Tibial artery (tissue), 4 donors: ENCODE results near the gene FEM1A.

ENCODE experiments used
- DNase-seq, 2 donors: peaks; one replicate each; pipeline ENCODE4 v3.0.0-alpha.2; 2019
- H3K27ac ChIP-seq, 2 donors: fragments of 200-600 bp; sonication (generic) in 1 of 2; 1 replicate in 1 of 2; 2 replicates in 1 of 2; pipeline ENCODE4 v1.5.1; 2018 to 2019; ENCODE audit warnings: mild to moderate bottlenecking in 1 of 2
- H3K27me3 ChIP-seq, 2 donors: fragments of 200-600 bp; sonication (generic) in 1 of 2; one replicate each; pipeline versions ENCODE4 v1.5.1 to v1.6.0; 2016 to 2019
- H3K36me3 ChIP-seq, 3 donors: fragments of 200-600 bp; sonication (generic) in 2 of 3; one replicate each; pipeline ENCODE4 v1.5.1; 2016 to 2019; ENCODE audit warnings: mild to moderate bottlenecking in 2 of 3
- H3K4me1 ChIP-seq, 4 donors: fragments of 200-600 bp; sonication (generic) in 2 of 4; 1 replicate in 3 of 4; 2 replicates in 1 of 4; pipeline ENCODE4 v1.5.1; 2016 to 2019
- H3K4me3 ChIP-seq, 2 donors: fragments of 200-600 bp; sonication (generic) in 1 of 2; 1 replicate in 1 of 2; 2 replicates in 1 of 2; pipeline ENCODE4 v1.5.1; 2018 to 2019; ENCODE audit warnings: mild to moderate bottlenecking in 2 of 2
- H3K9me3 ChIP-seq, 3 donors: fragments of 200-600 bp; sonication (generic) in 1 of 3; one replicate each; pipeline ENCODE4 v1.5.1; 2016 to 2019
- intact Hi-C: fragments of 100-400 bp; cut with DNase I; formaldehyde crosslinking; loops from one replicate; pipeline ENCODE4 v1.15.0; 2023; ENCODE audit warnings: low total_unique reads
- TF ChIP-seq, protein P1 (sequence below), 2 experiments: fragments of 200-600 bp in 1 of 2; fragments of 450-650 bp in 1 of 2; IDR thresholded peaks; one replicate each; pipeline ENCODE4 v1.5.1; 2017 to 2019; ENCODE audit warnings: antibody characterized with exemption in 2 of 2, mild to moderate bottlenecking in 1 of 2, moderate library complexity in 1 of 2

The FEM1A gene

DNA sequence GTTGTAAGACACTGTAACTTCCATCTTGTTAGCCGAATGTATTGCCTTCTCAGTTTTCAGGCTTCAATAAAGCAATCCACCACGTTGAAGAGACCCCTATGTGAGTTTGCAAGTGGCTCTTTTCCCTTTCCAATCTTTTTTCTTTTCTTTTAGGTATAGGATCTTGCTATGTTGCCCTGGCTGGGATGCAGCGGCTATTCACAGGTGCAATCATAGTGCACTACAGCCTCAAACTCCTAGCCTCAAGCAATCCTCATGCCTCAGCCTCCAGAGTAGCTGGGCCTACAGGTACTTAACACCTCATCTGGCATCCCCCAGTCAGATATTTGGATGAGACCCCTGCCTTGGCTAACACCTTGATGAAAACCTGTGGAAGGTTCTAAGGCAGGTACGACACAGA is 33.5 kb upstream of the FEM1A start:
- H3K4me1 ChIP-seq, result peaks cover 0 to 13% (median 10%) of the 10 kb centered on the region in 4 donors
- H3K27me3 ChIP-seq, result peaks cover 0 to 54% of the 10 kb centered on the region in 2 donors
- no peaks in the 10 kb centered on the region for H3K9me3 ChIP-seq
- intact Hi-C loops, result no loop called here
- DNase-seq, result no peak
- no peak overlapping the region for H3K27ac ChIP-seq
- H3K4me3 ChIP-seq, result no peak overlapping the region
- TF ChIP-seq, protein P1, sequence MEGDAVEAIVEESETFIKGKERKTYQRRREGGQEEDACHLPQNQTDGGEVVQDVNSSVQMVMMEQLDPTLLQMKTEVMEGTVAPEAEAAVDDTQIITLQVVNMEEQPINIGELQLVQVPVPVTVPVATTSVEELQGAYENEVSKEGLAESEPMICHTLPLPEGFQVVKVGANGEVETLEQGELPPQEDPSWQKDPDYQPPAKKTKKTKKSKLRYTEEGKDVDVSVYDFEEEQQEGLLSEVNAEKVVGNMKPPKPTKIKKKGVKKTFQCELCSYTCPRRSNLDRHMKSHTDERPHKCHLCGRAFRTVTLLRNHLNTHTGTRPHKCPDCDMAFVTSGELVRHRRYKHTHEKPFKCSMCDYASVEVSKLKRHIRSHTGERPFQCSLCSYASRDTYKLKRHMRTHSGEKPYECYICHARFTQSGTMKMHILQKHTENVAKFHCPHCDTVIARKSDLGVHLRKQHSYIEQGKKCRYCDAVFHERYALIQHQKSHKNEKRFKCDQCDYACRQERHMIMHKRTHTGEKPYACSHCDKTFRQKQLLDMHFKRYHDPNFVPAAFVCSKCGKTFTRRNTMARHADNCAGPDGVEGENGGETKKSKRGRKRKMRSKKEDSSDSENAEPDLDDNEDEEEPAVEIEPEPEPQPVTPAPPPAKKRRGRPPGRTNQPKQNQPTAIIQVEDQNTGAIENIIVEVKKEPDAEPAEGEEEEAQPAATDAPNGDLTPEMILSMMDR (IDR thresholded peaks at IDR 0.05), result no peak
- H3K36me3 ChIP-seq, result no peaks in the 10 kb centered on the region

DNA sequence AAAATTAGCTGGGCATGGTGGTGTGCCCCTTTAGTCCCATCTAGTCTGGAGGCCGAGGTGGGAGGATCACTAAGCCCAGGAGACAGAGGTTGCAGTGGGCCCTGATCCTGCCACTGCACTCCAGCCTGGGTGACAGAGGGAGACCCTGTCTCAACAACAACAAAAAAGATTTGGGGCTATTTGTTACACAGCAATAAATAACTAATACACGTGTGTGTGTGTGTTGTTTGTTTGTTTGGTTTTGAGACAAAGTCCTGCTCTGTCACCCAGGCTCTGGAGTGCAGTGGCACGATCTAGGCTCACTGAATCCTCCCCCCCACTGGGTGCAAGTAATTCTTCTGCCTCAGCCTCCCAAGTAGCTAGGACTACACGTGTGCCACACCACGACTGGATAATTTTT is 32.9 kb upstream of the FEM1A start:
- TF ChIP-seq, protein P1 (IDR thresholded peaks at IDR 0.05), result no peak
- no peaks in the 10 kb centered on the region for H3K36me3 ChIP-seq
- H3K27me3 ChIP-seq, result peaks cover 0 to 55% of the 10 kb centered on the region in 2 donors
- peaks cover 0 to 13% (median 10%) of the 10 kb centered on the region in 4 donors for H3K4me1 ChIP-seq
- no peak overlapping the region for H3K27ac ChIP-seq
- no peak overlapping the region for H3K4me3 ChIP-seq
- DNase-seq, result no peak
- no peaks in the 10 kb centered on the region for H3K9me3 ChIP-seq
- intact Hi-C loops, result no loop called here

DNA sequence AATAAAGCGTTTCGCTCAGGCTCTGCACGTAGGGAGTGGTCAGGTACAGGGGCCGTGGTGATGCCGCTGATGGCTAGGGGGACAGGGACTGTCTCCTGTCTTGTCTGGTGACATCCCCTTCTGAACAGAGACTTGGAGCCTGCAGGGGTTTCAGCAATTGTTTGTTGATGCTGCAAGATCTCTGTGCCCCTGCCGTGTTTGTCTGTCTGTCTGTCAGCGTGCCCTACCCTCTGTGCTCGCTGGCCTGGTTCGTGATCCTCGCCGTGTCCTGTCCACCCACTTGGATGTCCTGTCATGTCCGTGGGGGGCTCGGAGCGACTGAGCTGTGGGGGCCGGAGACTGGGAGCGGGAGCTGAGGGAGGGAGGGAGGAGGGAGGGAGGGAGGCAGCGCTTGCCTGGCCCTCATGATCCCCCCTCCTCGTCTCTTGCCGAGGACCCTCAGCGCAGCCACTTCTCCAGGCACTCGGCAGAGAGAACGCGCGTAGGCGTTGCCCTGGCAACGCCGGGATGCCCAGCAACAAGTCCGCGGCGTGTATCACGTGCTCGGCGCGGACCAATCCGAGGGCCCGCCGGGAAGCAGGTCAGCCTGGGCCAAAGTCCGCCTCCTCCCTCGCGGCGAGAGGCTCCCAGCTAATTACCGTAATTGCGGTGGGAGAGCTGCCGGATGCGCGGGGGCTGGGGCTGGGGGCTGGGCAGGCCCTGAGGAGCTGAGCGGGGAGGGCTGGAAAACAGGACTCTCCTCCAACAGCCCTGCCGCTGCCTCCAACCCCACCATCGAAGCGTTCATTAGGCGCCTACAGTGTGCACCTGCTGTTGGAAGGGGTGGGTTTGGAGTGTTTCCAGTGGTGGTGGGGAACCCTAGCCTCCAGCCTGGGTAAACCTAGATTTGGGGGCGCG is 31.9 kb upstream of the FEM1A start:
- peaks cover 0 to 53% of the 10 kb centered on the region in 2 donors for H3K27me3 ChIP-seq
- intact Hi-C loops, result no loop called here
- no peak overlapping the region for H3K27ac ChIP-seq
- H3K4me1 ChIP-seq, result peaks cover 0 to 13% (median 10%) of the 10 kb centered on the region in 4 donors
- peak; percentile 79 to 86 for DNase-seq
- TF ChIP-seq, protein P1 (IDR thresholded peaks at IDR 0.05), result no peak
- H3K36me3 ChIP-seq, result no peaks in the 10 kb centered on the region
- H3K9me3 ChIP-seq, result no peaks in the 10 kb centered on the region
- H3K4me3 ChIP-seq, result peak overlapping the region; percentile 12 to 33

DNA sequence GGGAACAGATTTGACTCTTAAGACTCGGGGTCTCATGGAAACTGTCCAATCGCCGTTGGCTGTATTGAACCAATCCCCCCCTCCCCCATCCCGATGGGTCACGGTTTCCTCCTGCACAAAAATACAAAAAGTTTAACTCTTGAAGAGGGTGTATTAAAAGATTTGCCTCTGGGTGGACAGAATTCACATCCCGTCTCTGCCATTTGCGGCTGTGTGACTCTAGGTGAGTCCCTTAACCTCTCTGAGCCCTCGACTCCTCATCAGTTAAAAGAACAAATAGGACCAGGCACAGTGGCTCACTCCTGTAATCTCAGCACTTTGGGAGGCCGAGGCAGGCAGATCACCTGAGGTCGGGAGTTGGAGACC is 31.3 kb upstream of the FEM1A start:
- intact Hi-C loops, result no loop called here
- H3K9me3 ChIP-seq, result no peaks in the 10 kb centered on the region
- H3K27me3 ChIP-seq, result peaks cover 0 to 53% of the 10 kb centered on the region in 2 donors
- H3K27ac ChIP-seq, result no peak overlapping the region
- H3K36me3 ChIP-seq, result no peaks in the 10 kb centered on the region
- H3K4me3 ChIP-seq, result peak overlapping the region in 1 of 2 donors; percentile 33
- H3K4me1 ChIP-seq, result peaks cover 0 to 13% (median 10%) of the 10 kb centered on the region in 4 donors
- no peak for DNase-seq
- TF ChIP-seq, protein P1 (IDR thresholded peaks at IDR 0.05), result no peak

DNA sequence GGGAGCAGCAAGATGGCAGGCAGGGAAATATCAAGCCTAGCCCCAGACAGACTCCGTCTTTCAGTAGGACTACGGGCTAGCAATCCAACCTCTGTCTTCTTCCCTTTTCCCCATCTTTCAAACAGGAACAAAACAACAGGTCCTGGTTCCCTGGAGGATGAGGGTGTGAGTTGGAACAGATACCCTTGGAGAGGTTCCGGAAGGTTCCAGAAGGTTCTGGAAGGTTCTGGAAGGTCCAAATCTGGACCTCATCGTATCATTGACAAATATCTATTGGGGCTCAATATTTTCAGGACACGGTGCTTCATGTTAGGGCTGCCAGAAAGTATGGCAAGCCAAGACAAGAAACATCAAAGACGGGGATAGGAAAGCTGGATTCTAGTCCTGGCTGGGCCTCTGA is 28.5 kb upstream of the FEM1A start:
- Histone ChIP-seq H3K4me1 (peaks cover 0 to 13% (median 10%) of the 10 kb centered on the region in 4 donors), H3K27me3 (peaks cover 0 to 53% of the 10 kb centered on the region in 2 donors), H3K9me3 (no peaks in the 10 kb centered on the region), H3K36me3 (no peaks in the 10 kb centered on the region), H3K27ac (no peak overlapping the region), H3K4me3 (no peak overlapping the region)
- TF ChIP-seq, protein P1 (IDR thresholded peaks at IDR 0.05), result no peak
- DNase-seq, result no peak
- intact Hi-C loops, result no loop called here
